GM19035 (cell line): Measurements from ENCODE around the gene ZNF512B.
"Not testable (repeated sequence)": the region's sequence is repeated elsewhere in the genome, so short reads cannot be mapped to it uniquely, and the experiment has no call there.

ENCODE experiments used
- ATAC-seq: cut with Tn5 transposase; IDR thresholded peaks from one replicate; pipeline ENCODE4 v1.9.1; 2021; ENCODE audit not compliant: unreplicated experiment

Gene ZNF512B

DNA sequence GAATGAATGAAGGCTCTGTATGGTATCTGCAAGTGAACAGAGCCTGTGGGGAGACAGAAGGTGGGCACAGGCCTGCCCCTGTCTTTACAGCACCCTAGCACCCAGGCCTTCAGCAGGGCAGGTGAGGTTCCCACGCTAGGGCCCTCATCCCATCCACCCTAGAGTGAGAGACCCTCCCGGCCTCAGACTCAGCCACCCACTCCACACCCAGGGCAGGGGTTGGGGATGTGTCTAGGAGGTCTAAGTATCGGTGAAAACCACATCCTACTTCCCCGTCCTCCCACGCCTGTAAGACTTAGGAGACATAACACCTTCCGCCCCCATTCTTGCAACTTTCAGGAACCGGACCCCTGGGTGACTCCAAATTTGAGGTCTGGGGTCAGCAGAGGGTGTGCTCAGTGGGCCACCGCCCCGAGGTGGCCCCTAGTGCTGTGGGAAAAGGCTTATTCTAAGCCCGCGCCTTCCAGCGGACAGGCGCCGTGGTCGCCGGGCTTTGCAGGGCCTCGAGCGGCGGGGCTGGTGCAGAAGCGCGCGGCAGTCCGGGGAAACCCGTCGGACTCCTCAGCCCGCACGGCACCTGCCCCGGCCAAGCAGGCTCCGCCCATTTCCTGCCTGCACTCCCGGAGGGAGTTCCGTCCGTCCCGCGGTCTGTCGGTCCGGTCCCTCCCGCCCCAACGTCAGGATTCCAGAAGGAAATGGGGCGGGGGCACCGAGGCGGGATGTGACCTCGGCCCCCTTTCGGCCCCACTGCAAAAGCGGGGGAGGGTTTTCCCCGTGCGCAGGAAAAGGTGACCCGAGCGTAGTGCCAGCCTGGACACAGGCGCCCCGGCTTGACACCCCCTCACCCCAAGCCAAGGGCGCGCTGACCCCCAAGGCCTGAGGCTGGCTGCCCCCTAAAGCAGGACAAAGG lies 8.8 kb upstream of the ZNF512B start:
- no peak for ATAC-seq

DNA sequence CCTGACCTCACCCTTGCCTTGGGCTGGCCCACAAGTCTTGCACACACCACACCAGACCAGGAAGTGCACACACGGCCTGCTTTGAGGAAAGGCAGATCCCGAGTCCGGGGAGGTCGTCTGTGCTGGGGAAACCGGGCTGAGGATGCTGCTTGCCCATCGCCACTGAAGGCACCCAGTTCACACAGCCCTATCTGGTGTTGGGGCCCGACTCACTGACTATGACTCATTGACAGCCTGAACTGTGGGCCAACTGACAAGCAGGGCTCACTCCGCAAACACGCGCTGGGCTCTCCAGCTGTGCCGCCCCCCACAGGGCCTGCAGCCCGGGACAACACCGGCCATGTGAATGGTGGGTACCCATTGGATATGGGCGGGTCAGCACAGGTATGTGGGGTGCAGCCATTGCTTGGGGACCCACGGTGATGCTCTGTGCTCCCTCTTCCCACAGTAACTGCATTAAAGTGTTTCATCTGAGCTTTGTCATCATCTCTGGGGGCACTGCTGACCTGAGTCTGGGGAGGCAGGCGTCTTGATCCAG lies 8.1 kb upstream of the ZNF512B start:
- no peak for ATAC-seq

DNA sequence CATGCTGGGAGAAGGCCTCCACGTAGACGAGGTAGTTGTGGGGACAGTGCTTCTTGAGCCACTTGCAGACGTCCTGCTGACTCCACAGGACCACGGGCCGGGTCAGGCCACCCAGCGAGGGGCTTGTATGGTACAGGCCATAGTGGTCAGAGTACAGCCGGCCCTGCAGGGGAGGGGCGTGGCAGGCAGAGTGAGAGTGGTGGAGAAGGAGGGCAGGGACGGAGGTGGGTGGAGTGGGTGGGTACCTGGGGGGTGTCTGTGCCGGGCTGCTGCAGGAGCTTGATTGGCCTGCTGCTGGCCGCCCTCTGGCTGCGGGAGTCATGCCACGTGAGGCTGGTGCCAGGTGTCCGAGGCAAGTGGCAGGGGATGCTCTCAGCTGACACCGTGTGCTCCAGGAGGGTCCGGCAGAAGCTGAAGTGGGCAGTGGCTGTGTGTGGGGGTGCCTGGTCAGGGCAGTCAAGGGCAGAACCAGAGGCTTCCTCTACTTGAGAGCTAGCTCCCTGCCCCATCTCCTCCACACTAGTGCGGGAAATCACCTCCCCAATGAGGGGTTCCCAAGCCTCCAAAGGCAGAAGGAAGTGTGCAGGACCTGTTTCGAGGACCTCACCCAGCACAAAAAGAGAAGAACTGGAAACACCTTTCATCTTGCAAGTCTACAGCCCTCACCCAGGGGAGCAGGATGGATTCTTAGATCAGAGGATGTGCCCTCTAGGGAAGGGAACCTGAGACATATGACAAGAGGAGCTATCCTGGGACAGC lies 7.4 kb upstream of the ZNF512B start:
- ATAC-seq, result no peak

DNA sequence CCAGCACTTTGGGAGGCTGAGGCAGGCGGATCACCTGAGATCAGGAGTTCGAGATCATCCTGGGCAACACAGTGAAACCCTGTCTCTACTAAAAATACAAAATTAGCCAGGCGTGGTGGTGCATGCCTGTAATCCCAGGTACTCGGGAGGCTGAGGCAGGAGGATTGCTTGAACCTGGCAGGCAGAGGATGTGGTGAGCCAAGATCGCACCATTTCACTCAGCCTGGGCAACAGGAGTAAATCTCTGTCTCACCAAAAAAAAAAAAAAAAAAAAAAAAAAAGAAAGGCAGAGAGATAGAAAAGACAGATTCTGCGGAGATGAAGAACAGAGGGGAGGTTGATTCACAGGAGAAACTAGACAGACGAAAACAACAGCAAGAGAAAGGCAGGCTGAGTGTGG lies 6.8 kb upstream of the ZNF512B start:
- ATAC-seq, result not testable (repeated sequence)

DNA sequence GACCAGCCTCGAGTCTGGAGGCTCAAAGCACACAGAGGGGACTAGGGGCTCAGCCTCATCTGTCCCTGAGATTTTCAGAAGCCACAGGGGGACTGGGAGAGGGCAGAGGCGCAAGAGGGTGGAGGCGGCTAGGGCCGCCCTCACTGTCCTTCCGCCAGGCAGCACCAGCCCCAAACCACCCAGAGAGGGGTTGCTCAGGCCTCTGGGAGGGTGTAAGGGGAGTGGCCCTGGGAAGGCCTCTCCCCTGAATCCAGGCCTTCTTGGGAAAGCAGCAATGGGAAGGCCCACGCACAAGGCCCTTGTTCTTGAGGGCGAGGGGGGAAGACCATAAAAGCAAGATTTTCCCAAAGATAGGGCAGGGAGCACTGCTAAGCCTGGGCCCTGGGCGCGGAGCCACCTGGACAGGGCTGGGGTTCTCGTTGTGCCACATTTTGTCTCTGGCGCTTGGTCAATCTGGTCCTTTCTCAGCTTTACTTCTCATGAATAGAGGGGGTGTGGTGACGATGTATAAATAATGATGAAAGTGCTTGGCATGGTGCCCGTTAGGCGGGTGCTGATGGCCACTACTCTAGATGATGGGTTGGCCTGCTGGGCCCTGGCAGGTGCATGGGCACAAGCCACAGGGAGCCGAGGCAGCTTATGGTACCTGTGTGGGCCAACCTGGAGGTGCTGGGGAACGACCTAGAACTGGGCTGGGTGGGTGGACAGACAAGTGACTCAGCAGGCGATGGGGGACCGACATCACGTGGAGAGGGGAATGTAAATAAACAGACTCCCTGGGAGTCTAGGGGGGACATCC lies 4.9 kb upstream of the ZNF512B start:
- no peak for ATAC-seq

DNA sequence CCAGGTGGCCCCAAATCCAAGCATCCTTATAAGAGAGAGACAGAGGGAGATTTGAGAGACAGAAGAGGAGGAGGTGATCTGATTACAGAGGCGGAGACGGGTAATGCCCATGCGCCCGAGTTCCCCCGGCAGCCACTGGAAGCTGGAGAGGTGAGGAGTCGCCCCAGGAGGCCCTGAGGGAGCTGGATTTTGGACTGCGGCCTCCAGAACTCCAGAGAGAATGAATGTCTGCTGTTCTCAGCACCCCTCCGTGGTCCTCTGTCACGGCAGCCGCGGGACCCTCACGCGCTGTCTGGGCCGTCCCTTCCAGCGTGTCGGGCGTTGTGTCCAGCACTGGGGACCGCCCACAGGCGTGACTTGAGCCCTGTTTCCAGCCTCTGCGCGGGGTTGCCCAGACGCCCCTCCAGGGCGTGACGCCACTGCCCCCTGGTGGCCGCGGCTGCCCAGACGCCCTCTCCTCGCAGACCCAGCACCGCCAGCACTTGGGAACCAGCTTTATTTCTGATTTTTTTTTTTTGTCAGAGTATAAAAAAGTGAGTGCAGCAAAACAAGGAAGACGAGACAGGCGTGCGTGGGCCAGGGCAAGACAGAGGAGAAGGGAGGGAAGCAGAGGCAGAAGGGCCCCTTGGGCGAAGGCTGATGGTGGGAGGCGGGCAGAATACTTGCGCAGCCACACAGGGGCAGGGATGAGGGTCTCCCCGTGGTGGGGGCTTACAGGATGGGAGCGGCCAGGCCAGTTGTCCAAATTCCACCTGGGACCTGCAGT lies 4.1 kb upstream of the ZNF512B start:
- peak; percentile 37 for ATAC-seq

DNA sequence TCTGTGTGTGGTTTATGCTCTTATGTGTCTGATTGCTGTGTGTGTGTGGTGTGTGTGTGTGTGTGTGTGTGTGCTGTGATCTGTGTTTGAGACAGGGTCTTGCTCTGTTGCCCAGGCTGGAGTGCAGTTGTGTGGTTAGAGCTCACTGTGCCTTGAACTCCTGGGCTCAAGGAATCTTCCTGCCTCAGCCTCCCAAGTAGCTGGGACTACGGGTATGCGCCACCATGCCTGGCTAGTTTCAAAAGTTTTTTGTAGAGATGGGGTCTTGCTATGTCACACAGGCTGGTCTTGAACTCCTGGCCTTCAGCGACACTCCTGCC lies 3.4 kb upstream of the ZNF512B start:
- ATAC-seq, result no peak

DNA sequence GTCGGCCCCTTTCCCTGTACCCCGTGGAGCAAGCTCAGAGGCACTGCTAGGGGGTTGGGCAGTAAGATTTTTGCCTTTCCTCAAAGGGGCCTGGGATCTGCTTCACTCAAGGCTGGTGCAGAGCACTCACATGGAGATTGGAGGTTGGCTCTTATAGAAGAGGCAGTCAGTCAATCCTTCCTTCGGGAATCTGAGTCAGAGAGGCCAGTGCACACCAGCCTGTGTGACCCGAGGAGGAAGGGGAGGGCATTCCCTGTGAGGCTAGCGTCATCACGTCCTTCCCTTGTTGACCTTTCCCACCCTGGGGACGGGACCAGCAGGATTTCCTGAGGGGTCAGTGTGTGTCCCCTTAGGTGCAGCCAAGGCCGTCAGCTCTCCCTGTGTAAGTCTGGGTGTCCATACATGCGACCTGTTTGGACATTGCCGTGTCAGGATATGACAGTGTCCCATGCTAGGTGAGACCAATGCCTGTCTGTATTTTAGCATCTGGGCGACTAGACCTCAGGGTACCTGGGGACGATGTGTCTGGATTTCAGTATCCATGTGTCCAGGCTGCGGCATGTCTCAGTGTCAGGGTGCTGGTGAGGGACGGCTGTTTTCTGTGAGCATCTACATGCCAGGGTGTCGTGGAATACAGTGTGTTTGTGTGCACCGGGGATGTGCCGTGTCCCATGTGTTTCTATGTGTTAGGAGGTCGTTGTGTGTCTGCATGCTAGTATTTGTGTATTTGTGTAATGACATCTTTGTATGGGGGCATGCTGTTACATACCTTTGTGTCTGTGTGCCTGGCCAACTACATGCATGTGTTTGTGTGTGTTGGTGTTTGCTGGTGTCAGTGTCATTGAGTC lies 2.8 kb upstream of the ZNF512B start:
- no peak for ATAC-seq

DNA sequence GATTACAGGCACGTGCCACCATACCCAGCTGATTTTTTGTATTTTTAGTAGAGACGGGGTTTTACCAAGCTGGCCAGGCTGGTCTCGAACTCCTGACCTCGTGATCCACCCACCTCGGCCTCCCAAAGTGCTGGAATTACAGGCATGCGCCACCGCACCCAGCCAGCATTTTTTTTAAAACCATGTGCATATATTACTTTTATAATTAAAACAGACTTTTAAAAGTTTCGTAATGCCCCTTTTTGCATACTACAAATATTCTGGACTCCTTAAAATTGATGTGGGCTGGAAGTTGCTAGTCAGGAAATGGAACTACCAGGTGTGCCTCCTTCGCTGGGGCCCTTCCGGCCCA lies 2.2 kb upstream of the ZNF512B start:
- not testable (repeated sequence) for ATAC-seq

DNA sequence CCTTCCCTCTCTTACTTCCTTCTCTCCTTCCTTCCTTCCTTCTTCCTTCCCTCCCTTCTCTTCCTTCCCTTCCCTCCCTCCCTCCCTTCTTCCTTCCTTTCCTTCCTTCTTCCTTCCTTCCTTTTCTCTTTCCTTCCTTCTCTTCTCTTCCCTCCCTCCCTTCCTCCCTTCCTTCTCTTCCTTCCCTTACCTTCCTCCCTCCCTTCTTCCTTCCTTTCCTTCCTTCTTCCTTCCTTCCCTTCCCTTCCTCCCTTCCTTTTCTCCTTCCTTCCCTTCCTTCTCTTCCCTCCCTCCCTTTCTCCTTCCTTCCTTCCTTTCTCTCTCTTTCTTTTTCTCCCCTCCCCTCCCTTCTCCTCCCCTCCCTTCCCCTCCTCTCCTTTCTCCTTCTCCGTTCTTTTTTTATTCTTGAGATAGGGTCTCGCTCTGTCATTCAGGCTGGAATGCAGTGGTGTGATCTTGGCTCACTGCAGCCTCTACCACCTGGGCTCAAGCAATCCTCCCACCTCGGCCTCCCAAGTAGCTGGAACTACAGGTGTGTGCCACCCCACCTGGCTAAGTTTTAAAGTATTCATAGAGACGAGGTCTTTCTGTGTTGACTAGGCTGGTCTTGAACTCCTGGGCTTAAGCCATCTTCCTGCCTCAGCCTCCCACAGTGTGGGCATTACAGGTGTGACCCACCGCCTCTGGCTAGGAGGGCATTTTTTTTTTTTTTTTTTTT lies 1.1 kb upstream of the ZNF512B start:
- ATAC-seq, result no peak

DNA sequence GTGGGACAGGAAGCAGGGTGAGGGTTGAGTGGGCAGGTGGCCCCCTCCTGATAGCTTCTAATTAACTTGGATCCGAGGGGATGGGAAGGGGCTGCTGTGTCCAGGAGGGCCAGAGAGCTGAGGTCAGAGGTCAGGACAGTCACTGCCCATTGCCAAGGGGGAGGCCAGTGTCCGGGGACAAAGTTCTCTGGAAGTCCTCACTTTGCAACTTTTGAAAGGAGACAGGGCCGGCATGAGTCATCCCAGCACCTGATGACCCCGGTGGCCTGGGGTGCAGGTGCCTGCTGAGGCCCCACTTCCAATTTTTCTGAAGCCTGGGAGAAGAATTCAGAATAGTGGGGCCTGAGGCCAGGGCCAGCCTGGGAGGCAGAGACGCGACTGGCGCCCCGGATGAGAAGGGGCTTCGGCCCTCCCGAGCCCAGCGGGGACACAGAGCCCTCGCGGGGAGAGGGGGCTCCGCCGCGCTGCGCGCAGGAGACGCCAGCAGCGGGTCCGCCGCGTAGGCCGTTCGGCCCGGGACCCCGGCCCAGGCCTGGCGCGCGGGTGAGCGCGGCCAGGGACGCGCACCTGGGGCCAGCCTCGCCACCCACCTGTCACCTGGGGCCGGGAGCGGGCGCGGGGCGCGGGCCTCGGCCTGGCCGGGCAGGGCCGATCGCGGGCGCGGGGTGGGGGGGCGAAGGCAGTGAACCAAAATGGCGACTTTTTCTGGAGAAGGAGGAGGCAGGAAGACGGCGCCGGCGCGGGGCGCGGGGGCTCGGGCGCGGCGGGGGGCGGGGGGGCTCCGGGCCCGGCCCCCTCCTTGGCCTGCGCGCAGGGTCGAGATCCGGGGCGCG lies 586 bp downstream of the ZNF512B start:
- ATAC-seq, result no peak

DNA sequence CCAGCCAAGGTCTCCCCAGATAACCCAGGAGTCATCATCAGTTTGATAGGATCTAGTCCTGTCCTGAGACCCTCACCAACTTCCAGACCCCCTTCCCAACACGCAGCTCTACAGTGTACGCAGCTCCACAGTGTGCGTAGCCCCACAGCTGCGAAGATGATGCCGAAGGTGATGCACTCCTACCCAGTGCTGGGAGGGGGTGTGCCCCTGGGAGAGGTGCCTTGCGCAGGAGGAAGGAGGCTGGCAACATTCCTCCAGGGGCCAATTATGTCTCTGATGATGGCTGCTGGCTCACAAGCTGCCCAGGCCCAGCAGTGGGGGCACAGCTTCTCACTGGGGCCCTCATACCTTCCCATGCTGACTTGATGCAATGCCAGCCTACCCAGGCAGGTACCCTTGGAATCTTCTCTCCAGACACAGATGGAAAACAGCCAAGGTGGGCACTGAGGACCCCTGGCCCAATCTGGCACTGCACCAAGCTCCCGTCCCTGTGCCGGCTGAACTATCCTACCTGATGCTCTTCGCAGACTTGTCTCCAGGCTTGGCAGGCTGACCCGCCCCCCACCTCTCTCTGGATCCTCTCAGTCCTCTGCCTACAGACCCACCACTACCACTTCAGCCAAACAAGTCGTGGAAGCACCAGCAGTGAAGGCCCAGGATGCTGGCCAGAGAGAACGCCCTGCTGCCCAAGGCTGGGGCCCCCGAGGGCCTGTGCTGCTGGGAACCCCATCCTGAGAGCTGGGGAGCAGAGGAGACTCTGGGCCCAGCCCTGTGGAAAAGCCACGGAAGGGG lies 1.4 kb downstream of the ZNF512B start:
- no peak for ATAC-seq

DNA sequence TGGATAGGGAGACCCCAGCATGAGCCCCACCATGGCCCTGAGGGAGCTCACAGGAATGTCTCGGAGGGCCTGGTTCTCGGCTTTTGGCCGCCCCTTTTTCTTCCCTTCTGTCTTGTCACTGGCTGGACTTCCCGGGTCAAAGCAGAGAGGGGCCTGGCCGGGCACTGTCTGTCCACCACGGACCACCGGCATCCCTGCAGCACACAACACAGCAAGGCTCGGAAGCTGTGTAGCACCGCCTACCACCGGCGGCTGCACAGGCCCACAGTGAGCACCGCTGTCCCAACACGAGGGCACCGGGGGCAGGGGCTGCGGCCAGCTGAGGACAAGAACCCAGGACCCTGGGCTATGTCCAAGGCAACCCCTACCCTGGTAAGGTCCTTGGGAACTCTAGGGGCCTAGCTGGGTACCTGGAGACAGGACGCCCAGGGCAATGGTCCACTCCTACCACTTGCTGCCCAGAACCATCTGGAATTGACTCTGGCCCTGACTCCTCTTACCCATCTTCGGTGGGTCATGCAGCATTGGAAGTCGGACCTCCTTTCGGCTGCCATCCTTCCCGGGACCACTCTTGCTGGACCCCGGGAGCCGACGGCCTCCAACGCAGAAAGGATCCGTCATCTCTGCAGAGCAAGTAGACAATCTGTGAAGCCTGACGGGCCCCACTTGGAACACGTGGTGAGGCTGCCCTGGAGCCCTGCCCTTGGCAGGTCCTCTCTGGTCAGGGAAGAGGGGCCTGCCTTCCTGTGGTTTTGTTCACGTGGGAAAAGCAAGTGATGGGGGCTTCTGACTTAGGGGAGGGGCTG lies 2.2 kb downstream of the ZNF512B start:
- no peak for ATAC-seq

DNA sequence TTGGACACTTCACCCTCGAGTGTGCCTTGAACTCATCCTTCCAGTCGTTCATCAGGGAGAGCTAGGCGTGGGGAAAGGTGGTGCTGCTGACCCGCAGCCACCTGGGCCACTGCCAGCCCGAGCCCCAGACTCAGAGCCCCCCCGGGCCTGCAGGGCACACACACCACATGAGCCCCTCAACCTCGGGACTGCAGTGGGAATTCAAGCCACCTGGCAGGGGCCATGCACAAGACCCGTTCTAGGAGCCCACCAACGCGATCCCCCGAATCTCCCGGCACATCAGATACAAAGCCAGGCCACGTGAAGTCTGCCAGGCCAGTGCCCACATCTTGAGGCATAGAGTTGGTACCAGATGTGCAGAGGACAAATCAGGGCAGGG lies 2.8 kb downstream of the ZNF512B start:
- no peak for ATAC-seq

DNA sequence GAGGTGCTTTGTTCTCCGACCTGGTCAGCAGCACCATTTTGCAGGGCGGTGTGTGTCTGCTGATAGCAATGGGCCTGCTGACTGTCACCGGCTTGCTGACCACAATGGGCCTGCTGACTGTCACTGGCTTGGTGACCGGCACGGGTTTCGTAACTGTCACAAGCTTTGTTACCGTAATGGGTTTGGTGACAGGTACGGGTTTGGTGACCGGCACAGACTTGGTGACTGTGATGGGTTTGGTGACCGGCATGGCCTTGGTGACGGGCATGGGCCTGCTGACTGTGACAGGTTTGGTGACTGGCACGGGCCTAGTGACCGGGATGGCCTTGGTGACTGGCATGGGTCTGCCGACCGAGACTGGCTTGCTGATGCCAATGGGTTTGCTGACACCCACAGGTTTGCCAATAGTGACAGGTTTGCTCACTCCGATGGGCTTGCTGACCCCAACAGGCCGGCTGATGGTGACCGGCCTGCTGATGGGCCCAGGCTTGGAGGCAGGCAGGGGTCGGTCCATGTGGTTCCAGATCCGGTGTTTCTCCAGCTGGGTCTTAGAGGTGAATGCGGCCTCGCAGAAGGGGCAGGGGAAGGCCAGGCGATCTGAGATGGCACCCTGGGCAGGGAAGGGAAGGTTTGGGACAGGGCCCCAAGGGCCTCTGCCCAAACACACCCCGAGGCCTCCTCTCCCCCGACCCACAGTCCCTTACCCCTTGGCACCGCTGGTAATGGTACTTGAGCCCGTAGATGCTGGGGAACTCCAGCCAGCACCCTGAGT lies 3.4 kb downstream of the ZNF512B start:
- ATAC-seq, result no peak

DNA sequence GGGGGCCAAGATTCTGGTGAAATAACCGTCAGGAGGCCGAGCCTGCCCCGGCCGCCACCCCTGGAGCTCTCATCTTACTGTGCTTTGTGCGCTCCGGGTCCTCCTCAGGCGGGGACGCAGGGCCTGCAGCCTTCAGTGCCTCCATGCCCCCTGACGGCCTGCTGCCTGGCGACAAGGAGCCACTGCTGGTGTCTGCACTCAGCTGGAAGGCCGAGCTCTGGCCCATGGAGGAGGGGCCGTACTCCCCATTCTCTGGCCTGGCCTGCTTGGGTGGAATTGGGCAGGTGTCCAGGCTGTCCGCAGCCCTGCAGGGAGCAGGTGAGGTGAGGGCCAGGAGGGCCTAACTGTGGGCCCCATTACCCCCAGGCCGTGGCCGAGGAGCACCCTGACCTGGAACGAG lies 5.3 kb downstream of the ZNF512B start:
- ATAC-seq, result no peak
